Ishikawa (cell line): Measurements from ENCODE around the gene PLPP1.

Experiments
- CEBPB ChIP-seq: IDR thresholded peaks from 2 replicates; pipeline ENCODE4 v1.6.1; 2012
- CREB1 ChIP-seq: IDR thresholded peaks from 2 replicates; pipeline ENCODE4 v1.6.1; 2012; ENCODE audit warnings: low read depth
- EGR1 ChIP-seq: IDR thresholded peaks from 2 replicates; pipeline ENCODE4 v1.6.1; 2012
- EP300 ChIP-seq: IDR thresholded peaks from 2 replicates; pipeline ENCODE4 v1.6.1; 2012; ENCODE audit warnings: borderline replicate concordance
- FOXM1 ChIP-seq: IDR thresholded peaks from 2 replicates; pipeline ENCODE4 v1.6.1; 2012; ENCODE audit warnings: low read depth, borderline replicate concordance
- NFIC ChIP-seq: IDR thresholded peaks from 2 replicates; pipeline ENCODE4 v1.6.1; 2012
- RAD21 ChIP-seq: IDR thresholded peaks from 2 replicates; pipeline ENCODE4 v1.6.1; 2012; ENCODE audit warnings: low read depth
- TAF1 ChIP-seq: IDR thresholded peaks from 2 replicates; pipeline ENCODE4 v1.6.1; 2012; ENCODE audit warnings: low read depth, mild to moderate bottlenecking
- TCF12 ChIP-seq: IDR thresholded peaks from 2 replicates; pipeline ENCODE4 v1.6.1; 2012; ENCODE audit warnings: low read depth
- TEAD4 ChIP-seq: IDR thresholded peaks from 2 replicates; pipeline ENCODE4 v1.6.1; 2012
- YY1 ChIP-seq: IDR thresholded peaks from 2 replicates; pipeline ENCODE4 v1.6.1; 2012; ENCODE audit warnings: low read depth
- ZBTB7A ChIP-seq: IDR thresholded peaks from 2 replicates; pipeline ENCODE4 v1.6.1; 2012; ENCODE audit warnings: low read depth
- TF ChIP-seq, protein P1 (sequence below): IDR thresholded peaks from 2 replicates; pipeline ENCODE4 v1.6.1; 2012
- TF ChIP-seq, protein P2 (sequence below): IDR thresholded peaks from 2 replicates; pipeline ENCODE4 v1.6.1; 2012; ENCODE audit warnings: low read depth, mild to moderate bottlenecking
- TF ChIP-seq, protein P3 (sequence below): IDR thresholded peaks from 2 replicates; pipeline ENCODE4 v1.6.1; 2012

Gene PLPP1

DNA sequence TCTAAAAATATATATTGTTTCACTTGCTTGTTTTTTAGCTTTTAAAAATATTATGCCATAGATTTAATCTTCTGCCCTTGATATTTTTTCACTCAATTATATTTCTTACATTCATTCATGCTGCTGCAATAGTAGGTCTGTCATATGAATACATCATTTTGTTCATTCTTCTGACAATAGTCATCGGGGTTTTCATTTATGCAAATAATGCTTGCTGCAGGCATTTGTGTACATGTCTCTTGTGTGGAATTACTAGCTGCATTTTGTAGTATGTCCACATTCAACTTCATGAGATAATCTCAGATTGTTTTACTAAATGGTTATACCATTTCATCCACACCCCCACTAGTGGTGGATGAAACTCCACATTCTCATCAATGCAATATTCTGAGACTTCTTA lies 5.3 kb upstream of the PLPP1 start:
- TF ChIP-seq, protein P1, sequence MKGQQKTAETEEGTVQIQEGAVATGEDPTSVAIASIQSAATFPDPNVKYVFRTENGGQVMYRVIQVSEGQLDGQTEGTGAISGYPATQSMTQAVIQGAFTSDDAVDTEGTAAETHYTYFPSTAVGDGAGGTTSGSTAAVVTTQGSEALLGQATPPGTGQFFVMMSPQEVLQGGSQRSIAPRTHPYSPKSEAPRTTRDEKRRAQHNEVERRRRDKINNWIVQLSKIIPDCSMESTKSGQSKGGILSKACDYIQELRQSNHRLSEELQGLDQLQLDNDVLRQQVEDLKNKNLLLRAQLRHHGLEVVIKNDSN, result no peak
- TF ChIP-seq CREB1, result no peak
- TF ChIP-seq TCF12, result no peak
- no peak for TF ChIP-seq CEBPB
- no peak for TF ChIP-seq EP300
- no peak for TF ChIP-seq RAD21
- no peak for TF ChIP-seq YY1
- no peak for TF ChIP-seq FOXM1
- no peak for TF ChIP-seq TEAD4
- TF ChIP-seq, protein P2, sequence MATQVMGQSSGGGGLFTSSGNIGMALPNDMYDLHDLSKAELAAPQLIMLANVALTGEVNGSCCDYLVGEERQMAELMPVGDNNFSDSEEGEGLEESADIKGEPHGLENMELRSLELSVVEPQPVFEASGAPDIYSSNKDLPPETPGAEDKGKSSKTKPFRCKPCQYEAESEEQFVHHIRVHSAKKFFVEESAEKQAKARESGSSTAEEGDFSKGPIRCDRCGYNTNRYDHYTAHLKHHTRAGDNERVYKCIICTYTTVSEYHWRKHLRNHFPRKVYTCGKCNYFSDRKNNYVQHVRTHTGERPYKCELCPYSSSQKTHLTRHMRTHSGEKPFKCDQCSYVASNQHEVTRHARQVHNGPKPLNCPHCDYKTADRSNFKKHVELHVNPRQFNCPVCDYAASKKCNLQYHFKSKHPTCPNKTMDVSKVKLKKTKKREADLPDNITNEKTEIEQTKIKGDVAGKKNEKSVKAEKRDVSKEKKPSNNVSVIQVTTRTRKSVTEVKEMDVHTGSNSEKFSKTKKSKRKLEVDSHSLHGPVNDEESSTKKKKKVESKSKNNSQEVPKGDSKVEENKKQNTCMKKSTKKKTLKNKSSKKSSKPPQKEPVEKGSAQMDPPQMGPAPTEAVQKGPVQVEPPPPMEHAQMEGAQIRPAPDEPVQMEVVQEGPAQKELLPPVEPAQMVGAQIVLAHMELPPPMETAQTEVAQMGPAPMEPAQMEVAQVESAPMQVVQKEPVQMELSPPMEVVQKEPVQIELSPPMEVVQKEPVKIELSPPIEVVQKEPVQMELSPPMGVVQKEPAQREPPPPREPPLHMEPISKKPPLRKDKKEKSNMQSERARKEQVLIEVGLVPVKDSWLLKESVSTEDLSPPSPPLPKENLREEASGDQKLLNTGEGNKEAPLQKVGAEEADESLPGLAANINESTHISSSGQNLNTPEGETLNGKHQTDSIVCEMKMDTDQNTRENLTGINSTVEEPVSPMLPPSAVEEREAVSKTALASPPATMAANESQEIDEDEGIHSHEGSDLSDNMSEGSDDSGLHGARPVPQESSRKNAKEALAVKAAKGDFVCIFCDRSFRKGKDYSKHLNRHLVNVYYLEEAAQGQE, result no peak
- no peak for TF ChIP-seq NFIC
- TF ChIP-seq, protein P3, sequence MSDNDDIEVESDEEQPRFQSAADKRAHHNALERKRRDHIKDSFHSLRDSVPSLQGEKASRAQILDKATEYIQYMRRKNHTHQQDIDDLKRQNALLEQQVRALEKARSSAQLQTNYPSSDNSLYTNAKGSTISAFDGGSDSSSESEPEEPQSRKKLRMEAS, result no peak
- no peak for TF ChIP-seq TAF1
- TF ChIP-seq EGR1, result no peak
- TF ChIP-seq ZBTB7A, result no peak

DNA sequence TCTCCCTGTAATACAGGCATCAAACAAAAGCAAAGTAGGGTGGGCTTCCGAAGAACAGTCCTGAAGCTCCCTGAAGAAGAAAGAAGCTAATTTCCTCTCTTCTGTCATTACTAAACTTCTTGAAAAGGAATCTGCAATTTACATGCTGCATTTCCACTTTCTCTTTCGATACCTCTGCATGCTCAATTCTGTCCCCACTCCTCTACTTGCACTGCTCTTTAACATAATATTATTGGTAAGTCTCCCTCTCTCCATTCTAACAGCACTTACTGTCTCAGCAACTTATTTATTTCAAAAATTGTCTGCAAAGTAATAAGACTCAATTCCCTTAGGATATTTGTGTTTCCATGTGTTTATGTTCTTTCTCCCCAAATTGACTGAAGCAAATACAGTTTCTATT lies 3.9 kb upstream of the PLPP1 start:
- TF ChIP-seq EGR1 (no peak), YY1 (no peak), RAD21 (no peak), CREB1 (no peak), TAF1 (no peak), CEBPB (no peak), TCF12 (no peak), NFIC (no peak), EP300 (no peak), FOXM1 (no peak), TEAD4 (no peak), ZBTB7A (no peak)
- TF ChIP-seq, protein P3, result no peak
- TF ChIP-seq, protein P2, result no peak
- TF ChIP-seq, protein P1, result no peak

DNA sequence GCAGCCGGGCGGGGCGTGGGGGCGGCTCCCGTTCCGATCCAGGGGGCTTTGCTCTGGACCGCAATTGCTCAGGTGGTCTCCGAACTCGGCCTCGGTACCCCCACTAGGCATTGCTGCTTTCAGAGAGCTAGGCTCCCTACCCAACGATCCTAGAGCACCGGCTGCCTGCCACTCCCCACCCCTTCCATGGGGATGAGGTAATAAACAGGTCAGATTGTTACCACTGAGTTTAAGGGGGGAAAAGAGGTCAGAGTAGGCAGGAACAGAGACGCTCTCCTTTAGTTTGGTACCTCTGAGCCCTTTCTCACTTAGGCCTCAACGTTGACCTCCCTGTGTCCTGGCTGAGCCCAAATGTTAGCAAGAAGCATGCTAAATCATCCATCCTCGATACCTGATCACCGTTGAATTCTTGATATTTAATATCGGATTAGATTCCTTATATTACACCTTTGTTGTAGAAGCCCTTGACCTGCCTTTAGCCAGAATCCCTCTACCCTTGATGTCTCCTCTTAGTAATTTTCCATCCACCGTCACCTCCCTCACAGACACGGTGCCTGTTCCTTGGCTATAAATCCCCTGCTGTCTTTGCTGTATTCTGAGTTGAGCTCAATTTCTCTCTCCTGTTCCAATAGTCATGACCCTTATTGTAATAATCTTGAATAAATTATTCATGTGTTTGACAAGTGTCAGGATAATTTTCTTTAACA lies 588 bp upstream of the PLPP1 start:
- no peak for TF ChIP-seq RAD21
- no peak for TF ChIP-seq ZBTB7A
- TF ChIP-seq EGR1, result no peak
- TF ChIP-seq, protein P3, result no peak
- TF ChIP-seq, protein P2, result no peak
- TF ChIP-seq NFIC, result no peak
- TF ChIP-seq CREB1, result no peak
- TF ChIP-seq FOXM1, result no peak
- TF ChIP-seq, protein P1, result no peak
- no peak for TF ChIP-seq YY1
- no peak for TF ChIP-seq CEBPB
- no peak for TF ChIP-seq TEAD4
- TF ChIP-seq EP300, result no peak
- no peak for TF ChIP-seq TAF1
